Adrenal gland (tissue), 12 donors: ENCODE measurements around the gene C9. TPM values are rescaled to one million over a fixed set of nuclear protein-coding genes. Genes with fewer than 3 reads are reported as not detected.

Experiments used
- DNase-seq, 7 donors: peaks; one replicate each; pipeline ENCODE4 v3.0.0-alpha.2; 2019 to 2020
- H3K27ac ChIP-seq, 5 donors: fragments of 200-600 bp; sonication (generic) in 4 of 5; 1 replicate in 3 of 5; 2 replicates in 2 of 5; pipeline versions ENCODE4 v1.5.1 to v1.8.0; 2016 to 2020; ENCODE audit warnings: mild to moderate bottlenecking in 1 of 5
- H3K27me3 ChIP-seq: fragments of 200-600 bp; 2 replicates; pipeline ENCODE4 v1.8.0; 2021
- H3K36me3 ChIP-seq, 2 donors: fragments of 200-600 bp; replicated peaks in 1 of 2; 1 replicate in 1 of 2; 2 replicates in 1 of 2; pipeline versions ENCODE4 v1.5.1 to v1.8.0; 2018 to 2022
- H3K4me1 ChIP-seq, 2 donors: fragments of 200-600 bp; replicated peaks in 1 of 2; 1 replicate in 1 of 2; 2 replicates in 1 of 2; pipeline versions ENCODE4 v1.5.1 to v1.8.0; 2018 to 2021
- H3K4me3 ChIP-seq, 4 donors: fragments of 200-600 bp; sonication (generic) in 3 of 4; one replicate each; pipeline ENCODE4 v1.5.1; 2016 to 2018
- H3K9me3 ChIP-seq, 3 donors: fragments of 200-600 bp; sonication (generic) in 1 of 3; replicated peaks in 1 of 3; 1 replicate in 2 of 3; 2 replicates in 1 of 3; pipeline versions ENCODE4 v1.5.1 to v1.8.0; 2016 to 2021
- CTCF ChIP-seq, 6 experiments: fragments of 450-650 bp in 4 of 6; fragments of 200-600 bp in 2 of 6; sonication (generic) in 1 of 6; IDR thresholded peaks; 1 replicate in 5 of 6; 2 replicates in 1 of 6; pipeline versions ENCODE4 v1.5.1 to v1.8.0; 2016 to 2021; ENCODE audit warnings: antibody characterized with exemption in 6 of 6, mild to moderate bottlenecking in 2 of 6, moderate library complexity in 1 of 6
- POLR2A ChIP-seq, 2 donors: fragments of 450-650 bp; IDR thresholded peaks; one replicate each; pipeline ENCODE4 v1.6.1; 2017; ENCODE audit warnings: antibody characterized with exemption in 2 of 2, mild to moderate bottlenecking in 2 of 2, moderate library complexity in 1 of 2
- WGBS, 4 donors: extraction: QIAGEN DNeasy Blood & Tissue Kit in 2 of 4; methylation state at CpG; one replicate each; pipeline versions ENCODE4 v1.1.5 to v1.1.7; 2013 to 2017; 5-methylcytosine and 5-hydroxymethylcytosine counted together
- intact Hi-C, 2 donors: fragments of 100-400 bp; cut with DNase I; formaldehyde crosslinking; loops; one replicate each; pipeline versions ENCODE4 v1.14.1 to v1.15.0; 2022 to 2023
- polyA plus RNA-seq, 3 donors: library from polyadenylated mRNA; stranded (reverse); fragments of 200-250 nt in 2 of 3; fragments of 350-450 nt in 1 of 3; fragmentation: Illumina TruSeq in 1 of 3; extraction: RNeasy Lipid Tissue Mini Kit (QIAGEN cat#74804) in 1 of 3; gene quantifications; one replicate each; pipeline ENCODE4 v1.2.3, GENCODE V29; 2013 to 2014
- total RNA-seq, 9 donors: library from RNA; depleted of rRNA in 4 of 9; stranded (reverse); fragments of >200 nt in 4 of 9; fragments of 120-200 nt in 1 of 9; fragmentation: NEBNext Ultra II Directional in 1 of 9; extraction: Animal tissue kit (Norgen Biotek cat#: 25700) in 1 of 9; gene quantifications; one replicate each; pipeline versions ENCODE4 v1.1.0 to v1.2.4, GENCODE V29; 2013 to 2023
- donor health status: healthy with polysubstance abuse.
- donor health status: Bipolar disorder and iron deficiency.
- donor health status: DM: yes; HTN: yes; CAD: no.
- donor health status: DM: no; HTN: no; CAD: no.
- donor health status: DM: no; HTN: no; CAD: no.
- donor health status: DM: yes; HTN: yes; CAD: no.

Gene C9
- total and polyA plus RNA-seq, 12 donors, result 0.07 to 0.54 (median 0.40) TPM; not detected in 5

- Histone ChIP-seq H3K9me3 (no peaks in the 10 kb centered on the region), H3K4me3 (no peak overlapping the region), H3K27me3 (no peaks in the 10 kb centered on the region), H3K4me1 (no peaks in the 10 kb centered on the region), H3K27ac (no peak overlapping the region), H3K36me3 (peaks cover 0 to 85% of the 10 kb centered on the region in 2 donors)
- intact Hi-C loops, result loop anchor here in 1 of 2 donors (5.0 kb wide), 1 partner anchor 166 kb away; no protein-coding TSS in a partner anchor
- TF ChIP-seq POLR2A (IDR thresholded peaks at IDR 0.05) (no peak), CTCF (IDR thresholded peaks at IDR 0.05) (no peak)
- WGBS, 4 donors, result 78 to 95% (median 89%) methylated on average over 3 of the region's 3 CpGs
- DNase-seq, result no peak
Observed at GRCh38 chr5:39381376-39381775, 17.1 kb upstream of the C9 start.

GRCh38 chr5:39379693-39380092 lies 15.4 kb upstream of the C9 start:
- no peaks in the 10 kb centered on the region for H3K4me1 ChIP-seq
- intact Hi-C loops, result loop anchor here (5.0 kb wide), 1 partner anchor 168 kb away; no protein-coding TSS in a partner anchor
- WGBS, 4 donors, result 73 to 83% (median 75%) methylated on average over 3 of the region's 3 CpGs
- H3K36me3 ChIP-seq, result peaks cover 0 to 89% of the 10 kb centered on the region in 2 donors
- H3K4me3 ChIP-seq, result no peak overlapping the region
- H3K9me3 ChIP-seq, result no peaks in the 10 kb centered on the region
- TF ChIP-seq POLR2A (IDR thresholded peaks at IDR 0.05) (no peak), CTCF (IDR thresholded peaks at IDR 0.05) (no peak)
- H3K27ac ChIP-seq, result no peak overlapping the region
- no peak for DNase-seq
- no peaks in the 10 kb centered on the region for H3K27me3 ChIP-seq

GRCh38 chr5:39377613-39378012 lies 13.3 kb upstream of the C9 start:
- H3K27me3 ChIP-seq, result no peaks in the 10 kb centered on the region
- 38 to 57% (median 46%) methylated on average over 2 of the region's 2 CpGs for WGBS, 4 donors
- H3K27ac ChIP-seq, result no peak overlapping the region
- H3K4me1 ChIP-seq, result no peaks in the 10 kb centered on the region
- intact Hi-C loops, result loop anchor here in 1 of 2 donors (5.0 kb wide), 1 partner anchor 170 kb away; no protein-coding TSS in a partner anchor
- TF ChIP-seq POLR2A (IDR thresholded peaks at IDR 0.05) (no peak), CTCF (IDR thresholded peaks at IDR 0.05) (no peak)
- H3K4me3 ChIP-seq, result no peak overlapping the region
- no peak for DNase-seq
- peaks cover 0 to 90% of the 10 kb centered on the region in 2 donors for H3K36me3 ChIP-seq
- H3K9me3 ChIP-seq, result no peaks in the 10 kb centered on the region

GRCh38 chr5:39376293-39376714 lies 12.0 kb upstream of the C9 start:
- WGBS, 4 donors, result 56 to 73% (median 64%) methylated on average over 3 of the region's 3 CpGs
- peak overlapping the region in 1 of 5 donors; percentile 16 for H3K27ac ChIP-seq
- no peak for TF ChIP-seq POLR2A (IDR thresholded peaks at IDR 0.05)
- TF ChIP-seq CTCF (IDR thresholded peaks at IDR 0.05), result peak; percentile 47 to 76 (median 68)
- intact Hi-C loops, result loop anchor here in 1 of 2 donors (5.0 kb wide), 1 partner anchor 171 kb away; no protein-coding TSS in a partner anchor
- DNase-seq, result peak in 3 of 7 donors; percentile 38 to 54 (median 53)
- no peak overlapping the region for H3K4me3 ChIP-seq
- H3K9me3 ChIP-seq, result no peaks in the 10 kb centered on the region
- no peaks in the 10 kb centered on the region for H3K4me1 ChIP-seq
- no peaks in the 10 kb centered on the region for H3K27me3 ChIP-seq
- peaks cover 0 to 89% of the 10 kb centered on the region in 2 donors for H3K36me3 ChIP-seq
